RPMI7951 (cell line): ENCODE data around the gene MBOAT7. TPM values are rescaled to one million over a fixed set of nuclear protein-coding genes. Genes with fewer than 3 reads are reported as not detected.

Experiments used
- DNase-seq: peaks from one replicate; pipeline ENCODE4 v3.0.0-alpha.2; 2012; ENCODE audit warnings: low read depth
- total RNA-seq: library from RNA; depleted of rRNA; stranded (reverse); fragments of >200 nt; shearing (Covaris generic); gene quantifications from 2 replicates; pipeline ENCODE4 v1.2.3, GENCODE V29; 2014

The MBOAT7 gene
- total RNA-seq, 1 experiment from 2014 or later: 183 TPM

- no peak for DNase-seq
Measured at GRCh38 chr19:54145541-54146158, 43.7 kb downstream of the MBOAT7 start.

- no peak for DNase-seq
Measured at GRCh38 chr19:54142166-54142780, 47.1 kb downstream of the MBOAT7 start.

DNA sequence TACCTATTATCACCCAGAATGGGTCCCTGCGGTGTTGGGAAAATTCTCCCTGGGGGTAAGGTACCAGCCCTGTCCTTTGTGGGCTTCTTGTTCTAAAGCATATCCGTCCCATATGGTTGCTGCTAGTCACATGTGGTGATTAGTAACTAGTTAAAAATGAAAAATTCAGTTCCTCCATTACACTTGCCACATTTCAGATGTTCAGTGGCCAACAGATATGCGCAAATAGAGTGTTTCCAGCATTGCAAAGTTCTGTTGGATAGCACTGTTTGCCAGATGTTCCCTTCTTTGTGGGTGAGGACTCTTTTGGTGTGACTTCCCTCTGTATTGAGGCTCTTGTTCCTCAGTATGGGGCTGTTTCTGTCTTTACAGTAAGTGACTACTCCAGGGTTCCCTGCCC, 48.0 kb downstream of the MBOAT7 start:
- no peak for DNase-seq

DNA sequence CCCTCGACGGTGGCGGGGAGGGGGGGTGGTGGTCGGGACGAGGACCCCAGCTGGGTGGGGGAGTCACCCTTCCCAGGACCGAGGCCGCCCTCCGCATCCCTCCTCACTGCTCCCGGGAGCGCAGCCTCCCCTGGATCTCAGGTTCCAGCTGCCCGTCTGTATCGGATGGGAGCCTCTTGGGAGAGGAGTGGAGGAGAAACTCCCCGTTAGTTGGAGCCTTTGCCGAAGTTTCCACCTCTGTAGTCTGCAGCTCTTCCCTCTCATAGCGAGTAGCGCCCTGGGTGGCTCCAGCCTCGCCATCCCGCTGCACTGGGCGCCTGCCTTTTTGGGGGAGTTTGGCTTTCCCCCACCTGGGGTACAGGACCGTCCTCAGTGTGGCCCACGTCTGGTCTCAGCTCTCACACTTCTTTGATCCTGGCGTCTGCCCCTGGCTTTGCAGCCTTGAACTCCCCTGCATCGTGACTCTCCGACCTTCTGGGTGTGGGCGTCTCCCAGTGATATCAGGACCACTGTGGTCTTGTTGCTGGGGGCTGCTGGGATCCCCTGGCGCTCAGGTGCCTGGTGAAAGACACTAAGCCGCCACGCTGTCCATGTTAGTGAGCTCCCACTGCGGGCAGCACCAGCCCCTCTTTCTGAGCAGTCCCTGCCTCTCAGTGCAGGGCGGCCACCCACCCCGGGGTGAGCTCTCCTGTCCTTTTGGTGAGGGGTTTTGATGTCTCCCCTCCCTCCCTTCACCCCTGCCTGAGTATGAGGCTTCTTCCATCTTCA, 50.7 kb downstream of the MBOAT7 start:
- no peak for DNase-seq

- no peak for DNase-seq
Measured at GRCh38 chr19:54137699-54138488, 51.5 kb downstream of the MBOAT7 start, which contains the start of gene CNOT3. TSS of gene CNOT3 (plus strand) at chr19:54137762. CDS start at chr19:54142979, 5,217 bp downstream.

- peak; percentile 100 for DNase-seq
Measured at GRCh38 chr19:54136864-54137698, 52.3 kb downstream of the MBOAT7 start.

DNA sequence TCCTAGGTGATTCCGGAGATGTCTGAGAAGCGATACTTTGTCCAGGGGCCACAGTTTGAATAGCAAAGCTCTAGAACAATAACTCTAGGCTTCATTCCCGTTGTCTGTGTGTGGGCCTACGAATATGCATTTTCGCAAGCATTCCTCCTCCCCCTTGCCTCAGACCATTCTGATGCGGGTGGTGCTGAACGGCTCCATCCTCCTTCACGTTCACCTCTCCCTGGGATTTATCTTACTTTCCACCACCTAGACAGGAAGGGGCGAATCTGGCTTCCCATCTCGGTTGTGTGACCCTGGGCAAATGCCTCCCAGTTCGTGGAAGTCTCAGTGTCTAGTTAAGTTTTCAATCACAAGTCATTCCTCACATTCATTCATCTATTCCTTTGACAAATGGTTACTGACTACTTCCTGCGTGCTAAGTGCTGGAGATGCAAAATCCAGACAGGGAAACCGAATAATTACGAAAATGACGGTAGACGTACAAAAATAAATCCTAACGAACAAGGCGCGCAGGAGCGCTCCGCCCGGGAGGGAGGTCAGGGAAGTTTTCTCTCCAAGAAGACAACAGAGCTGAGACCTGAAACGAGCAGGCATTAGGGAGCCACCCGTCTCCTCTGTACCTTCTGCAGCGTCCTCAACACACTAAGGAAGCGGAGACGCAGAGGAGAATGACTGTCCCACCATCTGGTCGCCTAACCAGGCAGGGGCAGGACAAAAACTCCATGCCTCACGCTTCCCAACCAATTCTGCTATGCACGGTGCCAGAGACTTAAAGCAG, 53.1 kb downstream of the MBOAT7 start:
- DNase-seq: no peak

GRCh38 chr19:54133957-54134590, 55.3 kb downstream of the MBOAT7 start:
- DNase-seq: no peak

GRCh38 chr19:54133312-54133956, 55.9 kb downstream of the MBOAT7 start:
- DNase-seq: no peak

- DNase-seq: no peak
Measured at GRCh38 chr19:54129617-54129996, 59.8 kb downstream of the MBOAT7 start.

GRCh38 chr19:54128796-54129616, 60.4 kb downstream of the MBOAT7 start:
- no peak for DNase-seq

DNA sequence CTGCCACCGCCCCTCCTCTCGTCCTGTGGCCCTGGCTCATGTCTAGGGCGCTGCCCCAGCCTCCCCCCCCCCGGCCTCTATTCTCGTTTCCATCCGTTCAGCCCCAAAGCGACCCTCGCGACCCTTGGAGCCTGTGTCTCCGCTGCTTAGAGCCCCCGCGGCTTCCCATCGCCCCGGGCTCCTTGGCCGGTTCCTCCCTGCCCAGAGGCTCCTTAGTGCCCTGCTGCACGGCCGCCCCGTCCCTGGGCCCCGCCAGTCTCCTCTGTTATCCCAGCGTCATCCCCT, 61.0 kb downstream of the MBOAT7 start:
- DNase-seq: no peak

GRCh38 chr19:54127688-54128440, 61.5 kb downstream of the MBOAT7 start:
- no peak for DNase-seq

DNA sequence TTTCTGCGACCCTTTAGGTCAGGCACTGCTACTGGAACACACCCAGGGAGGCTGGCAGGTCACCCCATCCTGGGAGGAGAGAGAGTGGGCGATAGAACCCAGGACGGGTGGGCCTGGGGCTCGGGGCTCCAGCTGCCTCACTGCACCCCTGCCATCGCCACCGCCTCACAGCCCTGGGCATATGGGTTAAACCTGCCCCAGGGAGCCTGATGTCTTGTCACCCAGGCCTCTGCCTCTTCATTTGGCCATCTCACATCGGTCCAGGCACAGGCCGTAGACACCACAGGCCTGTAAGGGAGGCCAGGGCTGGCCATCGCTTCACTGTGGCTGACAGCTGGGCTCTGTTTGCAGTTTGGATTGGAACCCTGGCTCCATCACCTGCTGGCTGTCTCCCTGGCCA, 63.7 kb downstream of the MBOAT7 start:
- no peak for DNase-seq

DNA sequence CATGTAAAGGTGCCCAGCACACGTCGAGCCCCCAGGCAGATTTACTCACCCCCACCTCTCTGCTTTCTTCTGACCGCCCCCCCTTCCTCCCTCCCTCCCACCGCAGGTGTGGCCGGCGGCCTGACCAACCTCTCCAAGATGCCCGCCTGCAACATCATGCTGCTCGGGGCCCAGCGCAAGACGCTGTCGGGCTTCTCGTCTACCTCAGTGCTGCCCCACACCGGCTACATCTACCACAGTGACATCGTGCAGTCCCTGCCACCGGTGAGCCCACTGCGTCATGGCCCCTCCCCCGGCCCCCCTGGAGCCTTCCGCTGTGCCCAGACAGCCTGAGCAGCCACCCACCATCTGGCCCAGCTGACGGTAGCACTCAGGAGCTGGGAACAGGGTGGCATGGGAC, 65.0 kb downstream of the MBOAT7 start:
- DNase-seq: no peak

- DNase-seq: no peak
Measured at GRCh38 chr19:54123682-54124081, 65.7 kb downstream of the MBOAT7 start.
